ENCODE measurements around the gene NCAPH2.

NCAPH2 gene

DNA sequence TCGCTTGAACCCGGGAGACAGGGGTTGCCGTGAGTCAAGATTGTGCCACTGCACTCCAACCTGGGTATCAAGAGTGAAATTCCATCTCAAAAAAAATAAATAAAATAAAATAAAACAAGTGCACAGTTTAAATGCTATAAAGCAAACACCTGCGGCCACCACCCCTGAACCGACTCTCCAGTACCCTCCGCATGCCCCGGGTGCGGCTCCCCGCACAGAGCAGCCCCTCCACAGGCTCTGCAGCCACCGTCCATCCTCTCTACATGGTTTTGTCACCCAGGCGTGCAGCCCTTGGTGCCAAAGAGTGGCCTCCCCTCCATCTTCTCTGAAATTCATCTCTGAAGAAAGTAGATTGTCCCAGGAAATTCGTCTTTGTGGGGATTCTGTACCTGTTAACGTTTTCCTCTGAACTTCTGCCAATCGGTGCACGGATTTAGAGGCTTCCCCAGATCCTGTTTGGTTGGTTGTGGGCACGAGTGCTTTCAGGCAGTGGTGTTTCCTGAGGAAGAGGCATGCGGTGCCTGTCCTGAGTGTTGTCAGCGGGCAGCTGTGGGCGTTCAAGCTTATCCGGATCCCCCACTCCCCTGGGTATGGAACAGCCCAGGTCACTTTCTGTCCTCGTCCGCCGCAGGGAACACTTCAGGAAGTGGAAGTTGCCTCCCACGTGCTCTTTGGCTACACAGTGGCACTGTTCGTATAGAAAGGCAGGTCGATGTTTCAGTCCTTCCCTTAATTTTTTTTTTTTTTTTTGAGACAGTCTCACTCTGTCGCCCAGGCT, 17.3 kb upstream of the NCAPH2 start:
- DNase-seq = no peak

DNA sequence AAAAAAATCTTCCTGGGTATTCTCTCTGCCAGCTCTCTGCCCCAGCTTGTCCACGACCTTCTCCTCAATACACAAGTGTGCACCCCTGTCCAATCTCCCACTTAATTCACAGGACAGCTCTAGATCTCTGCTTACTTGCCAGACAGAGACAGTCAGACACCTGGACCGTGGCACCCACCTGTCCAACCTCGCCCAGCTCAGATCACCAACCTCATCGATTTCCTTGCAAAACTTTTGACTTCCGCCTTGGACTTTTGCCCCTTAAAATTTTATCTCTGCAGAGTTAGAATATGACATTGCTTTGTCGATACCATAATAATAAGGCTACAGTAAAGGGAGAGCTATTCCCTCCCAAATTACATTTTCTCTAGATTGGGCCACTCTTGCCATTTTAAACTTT, 10.9 kb upstream of the NCAPH2 start:
- DNase-seq = no peak

DNA sequence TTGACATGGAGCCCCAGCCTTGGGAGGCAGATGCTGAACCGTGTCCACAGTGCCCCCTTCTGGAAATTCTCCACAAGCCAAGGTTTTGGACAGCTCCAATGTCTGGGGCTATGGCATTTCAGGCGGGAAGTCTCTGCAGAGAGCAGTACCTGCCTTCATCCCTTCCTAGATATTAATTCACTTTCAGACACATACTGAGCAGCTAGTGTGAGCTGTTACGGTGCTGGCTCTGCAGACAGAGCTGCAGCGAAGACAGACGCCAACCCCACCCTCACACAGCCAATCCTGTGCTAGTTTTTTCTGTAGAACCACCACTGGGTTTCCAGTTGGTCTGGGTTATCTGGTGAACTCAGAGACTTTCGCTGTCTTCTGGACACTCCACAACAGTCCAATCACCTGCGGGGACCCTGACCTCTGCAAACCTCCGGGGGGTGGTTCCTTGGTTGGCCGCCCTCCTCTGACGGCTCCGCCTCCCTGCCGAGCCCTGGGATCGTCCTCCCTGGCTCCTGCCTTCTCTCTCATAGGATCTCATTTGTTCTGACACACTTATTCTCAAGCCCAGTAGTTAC, 9.6 kb upstream of the NCAPH2 start:
- DNase-seq = peak; percentile 75

DNA sequence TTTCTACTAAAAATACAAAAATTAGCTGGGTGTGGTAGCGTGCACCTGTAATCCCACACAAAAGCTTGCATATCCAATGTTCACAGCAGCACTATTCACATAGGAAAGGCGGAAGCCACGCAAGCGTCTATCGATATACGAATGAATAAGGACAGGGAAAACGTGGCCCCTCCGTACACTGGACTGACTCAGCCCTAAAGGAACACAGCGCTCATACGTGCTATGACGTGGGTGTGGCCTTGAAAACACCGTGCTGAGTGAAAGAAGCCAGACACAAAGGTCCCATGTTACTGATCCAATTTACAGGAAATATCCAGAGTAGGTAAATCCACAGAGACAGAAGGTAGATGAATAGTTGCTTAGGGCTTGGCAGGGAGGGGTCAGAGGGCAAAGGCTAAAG, 7.6 kb upstream of the NCAPH2 start:
- DNase-seq = no peak

DNA sequence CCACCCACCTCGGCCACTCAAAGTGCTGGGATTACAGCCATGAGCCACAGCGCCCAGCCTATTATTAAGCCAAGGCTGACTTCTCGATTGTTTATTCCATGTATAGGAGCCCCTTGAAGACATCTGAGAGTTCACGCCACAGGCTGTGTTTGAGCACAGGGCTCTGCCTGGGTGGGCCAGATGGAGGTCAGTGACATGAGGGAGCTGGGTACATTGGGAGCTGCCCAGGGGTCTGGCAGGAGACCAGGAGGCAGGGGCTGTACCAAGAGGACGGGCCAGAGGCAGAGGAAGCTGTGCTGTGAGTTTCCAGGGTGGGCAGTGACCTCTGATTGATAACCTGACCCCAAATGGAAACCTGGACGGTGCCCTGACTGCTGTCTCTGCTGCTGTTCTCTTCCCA, 5.9 kb upstream of the NCAPH2 start:
- DNase-seq = no peak

DNA sequence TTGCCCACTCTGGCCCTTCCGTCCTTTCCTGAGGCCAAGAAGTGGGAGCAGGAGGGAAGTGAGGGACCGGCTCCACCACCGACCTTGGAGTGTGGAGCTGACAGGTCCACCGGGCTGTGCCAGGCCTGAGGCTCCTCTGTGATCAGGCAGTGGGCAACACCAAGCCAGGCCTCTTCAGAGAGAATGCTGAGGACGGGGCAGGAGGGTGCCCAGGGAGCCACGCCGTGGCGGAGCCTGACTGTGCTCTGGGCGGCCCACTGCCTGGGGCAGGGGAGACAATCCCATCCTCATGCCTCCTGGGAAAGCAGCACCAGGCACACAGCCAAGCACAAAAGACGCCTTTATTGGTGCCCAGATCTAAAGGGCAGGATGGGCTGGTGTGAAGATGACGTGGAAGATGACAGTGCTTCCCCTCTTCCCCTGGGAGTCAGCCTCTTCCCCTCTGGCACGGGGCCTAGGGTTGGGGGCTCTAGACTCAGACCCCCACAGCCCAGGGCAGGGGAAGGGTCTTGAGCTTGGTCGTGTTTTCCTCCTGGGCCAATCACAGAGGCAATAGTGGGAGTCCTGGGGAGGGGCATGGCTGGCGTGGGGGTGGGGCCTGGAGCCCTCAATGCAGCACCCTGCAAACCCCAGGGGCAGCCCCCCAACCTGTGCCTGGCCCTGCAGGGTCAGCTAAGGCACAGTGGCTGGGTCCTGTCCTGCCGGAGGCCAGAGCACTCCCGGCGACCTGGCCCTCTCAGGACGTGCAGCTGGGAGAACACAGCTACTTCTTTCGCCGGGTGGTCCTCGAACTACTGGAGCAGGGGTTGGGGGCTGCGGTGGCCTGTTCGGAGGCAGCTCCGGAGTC, 5.2 kb upstream of the NCAPH2 start:
- no peak for DNase-seq

DNA sequence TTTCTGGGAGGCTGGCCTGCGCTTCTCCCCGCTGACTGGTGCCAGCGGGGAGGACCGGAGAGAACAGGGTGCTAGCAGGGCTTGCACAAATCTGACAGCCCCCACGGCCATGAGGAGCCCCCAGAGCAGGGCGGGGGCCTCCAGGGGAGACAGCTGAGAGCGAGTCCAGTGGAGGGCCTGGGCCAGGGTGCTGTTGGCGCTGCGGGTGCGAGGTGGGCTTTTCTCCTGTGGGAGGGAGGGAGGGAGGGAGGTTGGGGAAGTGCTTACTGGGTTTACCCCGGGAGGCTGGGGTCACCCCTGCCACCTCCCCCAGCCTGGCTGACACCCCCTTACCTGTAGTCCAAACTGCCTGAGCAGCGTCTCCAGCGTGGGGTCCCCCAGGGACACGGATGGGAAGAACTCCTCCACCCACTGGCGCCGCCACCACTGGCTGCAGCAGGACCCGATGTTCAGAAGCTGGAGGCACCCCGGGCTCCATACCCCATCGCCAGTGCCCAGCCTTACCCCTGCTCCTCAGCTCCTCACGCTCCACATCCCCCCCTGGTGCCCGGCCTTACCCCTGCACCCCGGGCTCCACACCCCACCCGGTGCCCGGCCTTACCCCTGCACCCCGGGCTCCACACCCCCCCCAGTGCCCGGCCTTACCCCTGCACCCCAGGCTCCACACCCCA, 4.4 kb upstream of the NCAPH2 start:
- no peak for DNase-seq

DNA sequence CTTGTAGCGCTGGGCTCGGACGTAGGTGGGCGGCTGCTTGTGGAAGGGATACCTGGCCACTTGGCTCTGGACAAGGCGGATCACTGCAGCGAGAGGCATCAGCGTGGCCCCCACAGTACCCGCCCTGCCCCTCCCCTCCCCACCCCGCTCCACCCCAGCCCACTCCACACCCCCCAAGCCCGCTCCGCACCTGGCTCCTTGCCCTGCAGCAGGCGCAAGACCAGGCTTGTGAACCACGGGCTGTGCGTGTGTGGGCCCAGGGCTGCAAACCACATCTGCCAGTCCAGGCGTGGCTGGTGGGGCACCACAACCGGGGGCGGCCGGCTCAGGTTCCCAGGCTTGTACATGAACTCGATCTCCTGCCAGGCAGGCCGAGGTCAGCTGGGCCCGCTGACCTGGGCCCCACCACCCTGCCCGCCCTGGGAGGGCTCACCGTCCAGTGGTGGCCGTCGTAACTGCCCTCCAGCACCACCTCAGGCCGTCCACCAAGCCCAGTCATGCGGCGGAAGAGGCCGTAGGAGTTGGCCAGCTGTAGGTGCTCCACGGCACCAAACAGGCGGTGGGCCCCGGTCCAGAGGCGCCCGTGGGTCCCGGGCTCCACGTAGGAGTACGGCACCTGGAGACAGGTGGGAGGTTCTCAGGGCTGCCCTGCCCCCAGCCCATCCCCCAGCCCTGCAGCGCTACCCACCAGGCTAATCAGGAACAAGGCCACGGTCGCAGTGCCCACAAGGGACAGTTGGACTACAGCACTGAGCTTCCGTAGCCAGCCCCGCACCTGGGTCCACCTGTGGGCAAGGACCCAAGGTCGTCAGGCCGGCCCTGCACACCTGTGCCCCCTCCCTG, 3.4 kb upstream of the NCAPH2 start:
- DNase-seq = no peak

DNA sequence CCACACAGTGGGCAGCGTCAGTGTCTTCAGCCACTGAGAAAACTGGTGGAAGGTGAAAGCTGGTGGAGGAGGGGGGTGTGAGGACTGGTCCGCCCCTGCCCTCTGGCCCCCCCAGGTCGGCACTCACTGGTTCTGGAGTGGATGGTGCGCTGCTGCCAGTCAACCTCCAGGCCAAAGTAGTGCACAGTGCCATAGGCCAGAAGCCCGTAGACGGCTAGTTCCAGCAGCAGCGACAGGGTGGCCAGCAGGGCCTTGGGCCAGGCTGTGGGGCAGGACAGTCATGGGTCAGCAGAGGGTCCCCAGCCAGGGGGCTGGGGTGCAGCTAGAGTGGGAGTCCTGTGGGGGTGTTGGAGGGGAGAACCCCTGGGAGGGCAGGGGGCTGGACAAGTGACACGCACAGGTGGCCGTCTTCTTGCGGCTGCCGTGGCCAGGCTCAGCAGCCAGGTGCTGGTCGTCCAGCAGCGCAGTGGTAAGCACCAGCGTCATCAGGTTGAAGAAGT, 2.7 kb upstream of the NCAPH2 start:
- DNase-seq = no peak

DNA sequence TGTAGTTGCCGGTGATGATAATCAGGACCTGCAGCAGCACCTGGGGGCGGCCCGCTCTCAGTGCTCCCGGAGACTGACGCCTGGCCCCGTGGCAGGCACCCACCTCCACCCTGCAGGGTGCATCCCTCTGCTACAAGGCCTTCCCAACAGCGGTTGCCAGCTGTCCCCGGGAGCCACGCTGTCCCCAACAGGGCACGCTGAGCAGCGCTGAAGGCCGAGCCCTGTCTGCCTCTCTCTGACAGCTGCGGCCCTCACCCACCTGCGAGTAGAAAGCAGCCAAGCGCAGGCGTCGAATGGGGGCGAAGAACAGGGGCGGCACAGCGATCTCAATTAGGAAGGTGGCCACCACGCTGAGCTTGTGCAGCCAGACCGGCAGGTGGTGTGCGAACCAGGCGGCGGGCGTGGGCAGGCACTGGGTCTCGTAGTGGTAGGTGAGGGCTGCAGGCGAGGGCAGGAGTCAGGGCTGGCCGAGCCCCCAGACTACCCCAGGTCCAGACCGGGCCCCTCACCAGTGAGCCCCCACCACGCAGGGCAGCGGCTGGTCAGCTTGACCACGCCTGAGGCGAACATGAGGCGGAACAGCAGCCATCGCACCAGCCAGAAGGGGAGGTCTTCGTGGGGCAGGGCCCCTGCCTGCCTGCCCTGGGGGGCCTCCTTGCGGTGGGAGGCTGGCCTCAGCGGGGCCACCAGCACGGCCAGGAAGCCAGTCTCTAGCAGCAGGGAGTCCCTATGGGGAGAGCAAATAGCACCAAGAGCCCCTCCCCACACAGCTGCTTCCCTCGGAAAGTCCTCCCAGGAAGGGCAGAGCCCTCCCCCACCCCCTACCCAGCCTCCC, 2.0 kb upstream of the NCAPH2 start:
- DNase-seq = peak; percentile 35

DNA sequence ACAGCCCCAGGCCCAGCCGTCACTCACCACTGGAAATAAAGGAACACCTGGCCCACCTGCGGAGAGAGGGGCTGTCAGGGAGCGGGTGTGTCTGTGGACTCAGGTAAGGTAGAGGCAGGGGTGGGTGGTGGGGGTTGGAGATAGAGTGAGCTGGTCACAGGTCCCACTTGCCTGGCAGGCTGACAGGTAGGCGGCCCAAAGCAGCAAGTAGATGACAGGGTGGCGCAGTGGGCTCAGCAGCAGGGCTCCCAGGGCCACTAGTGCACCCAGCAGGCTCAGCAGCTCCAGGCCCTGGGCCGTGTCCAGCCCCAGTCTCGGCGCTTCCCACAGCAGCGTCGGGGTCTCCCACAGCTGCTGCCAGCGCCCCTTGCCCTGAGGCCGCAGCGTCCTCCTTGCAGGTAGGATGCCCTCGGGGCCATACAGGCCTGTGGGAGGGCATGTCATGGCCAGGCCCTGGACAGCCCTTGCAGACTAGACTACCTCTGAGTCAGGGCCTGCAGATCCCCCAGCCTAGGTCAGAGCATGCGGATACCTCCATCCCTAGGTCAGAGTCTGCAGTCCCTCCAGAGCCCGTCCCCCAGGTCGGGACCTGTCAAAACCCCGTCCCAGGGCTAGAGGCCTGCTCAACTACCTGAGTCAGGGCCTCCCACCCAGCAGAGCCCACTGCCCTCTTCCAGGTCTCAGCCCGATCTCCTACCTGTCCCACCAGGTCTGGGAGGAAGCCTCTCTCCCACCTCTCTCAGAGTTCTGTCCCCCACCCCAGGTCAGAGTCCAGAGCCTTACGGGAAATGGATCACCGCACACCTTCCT, 1.2 kb upstream of the NCAPH2 start:
- DNase-seq = no peak

DNA sequence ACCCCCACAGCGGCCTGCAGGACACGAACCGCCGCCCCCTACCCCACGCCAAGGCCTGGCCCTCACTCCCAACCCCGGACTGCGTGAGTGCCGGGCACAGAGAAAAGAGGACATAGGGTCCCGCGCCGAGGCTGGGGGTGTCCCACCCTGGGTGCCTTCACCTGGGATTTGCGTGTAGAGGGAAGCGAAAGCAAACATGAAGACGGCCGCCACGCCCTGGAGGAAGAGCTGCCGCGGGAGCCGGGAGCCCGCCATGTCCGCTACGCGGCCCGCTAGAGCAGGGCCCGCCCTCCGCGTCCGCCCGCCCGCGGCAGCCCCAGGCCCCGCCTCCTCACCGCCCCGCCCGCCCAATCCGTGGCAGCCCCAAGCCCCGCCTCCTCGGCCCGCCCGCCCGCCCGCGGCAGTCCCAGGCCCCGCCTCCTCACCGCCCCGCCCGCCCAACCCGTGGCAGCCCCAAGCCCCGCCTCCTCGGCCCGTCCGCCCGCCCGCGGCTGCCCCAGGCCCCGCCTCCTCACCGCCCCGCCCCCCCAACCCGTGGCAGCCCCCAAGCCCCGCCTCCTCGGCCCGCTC, 518 bp upstream of the NCAPH2 start, which contains the start of gene LMF2:
LMF2 (minus strand) TSS at position 282 of the 570 bp plus-strand sequence; CDS start at position 255, 27 bp downstream.
- DNase-seq = no peak

DNA sequence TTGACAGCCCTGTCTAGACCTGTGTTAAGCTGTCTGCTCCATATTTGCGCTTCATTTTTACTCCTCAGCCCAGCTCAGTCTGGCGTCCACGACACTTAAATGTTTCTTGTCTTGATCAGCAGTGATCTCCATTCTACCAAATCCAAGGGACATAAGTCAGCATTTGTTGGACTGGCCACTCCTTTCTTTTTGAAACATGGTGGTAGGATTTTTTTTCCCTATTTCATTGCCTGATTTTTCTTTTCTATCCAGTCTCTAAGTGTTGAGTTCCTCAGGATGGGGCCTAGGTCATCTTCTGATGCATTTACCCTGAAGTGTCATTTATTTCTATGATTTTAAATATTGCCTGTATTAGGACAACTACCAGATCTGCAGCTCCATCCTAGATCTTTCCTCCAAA, 873 bp downstream of the NCAPH2 start:
- DNase-seq = peak; percentile 35

DNA sequence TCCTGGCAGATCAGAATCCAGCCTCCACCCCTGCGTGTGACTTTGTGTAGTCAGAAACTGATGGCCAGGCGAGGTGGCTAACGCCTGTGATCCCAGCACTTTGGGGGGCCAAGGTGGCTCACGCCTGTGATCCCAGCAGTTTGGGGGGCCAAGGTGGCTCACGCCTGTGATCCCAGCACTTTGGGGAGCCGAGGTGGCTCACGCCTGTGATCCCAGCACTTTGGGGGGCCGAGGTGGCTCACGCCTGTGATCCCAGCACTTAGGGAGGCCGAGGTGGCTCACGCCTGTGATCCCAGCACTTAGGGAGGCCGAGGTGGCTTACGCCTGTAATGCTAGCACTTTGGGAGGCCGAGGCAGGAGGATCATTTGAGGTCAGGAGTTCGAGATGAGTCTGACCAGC, 5.2 kb downstream of the NCAPH2 start:
- no peak for DNase-seq

DNA sequence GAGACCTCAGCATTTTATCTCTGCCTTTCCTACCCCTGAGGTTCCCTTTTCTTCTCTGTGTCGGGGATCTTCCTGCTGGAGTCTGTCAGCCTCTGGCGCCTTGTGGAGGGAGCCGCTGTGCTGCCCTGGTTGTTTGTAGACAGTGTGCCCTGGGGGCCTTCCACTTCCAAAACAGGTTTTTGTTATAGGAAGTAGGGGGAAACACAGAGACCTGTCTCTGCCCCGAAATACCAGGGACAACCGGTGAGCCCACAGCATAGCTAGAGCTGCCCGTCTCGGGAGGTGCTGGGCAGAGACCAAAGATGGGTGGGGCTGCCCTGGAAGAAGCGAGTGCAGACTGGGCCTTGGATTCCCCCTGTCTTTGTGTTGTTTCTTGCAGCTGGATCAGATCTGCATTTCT, 8.0 kb downstream of the NCAPH2 start:
- DNase-seq = no peak

DNA sequence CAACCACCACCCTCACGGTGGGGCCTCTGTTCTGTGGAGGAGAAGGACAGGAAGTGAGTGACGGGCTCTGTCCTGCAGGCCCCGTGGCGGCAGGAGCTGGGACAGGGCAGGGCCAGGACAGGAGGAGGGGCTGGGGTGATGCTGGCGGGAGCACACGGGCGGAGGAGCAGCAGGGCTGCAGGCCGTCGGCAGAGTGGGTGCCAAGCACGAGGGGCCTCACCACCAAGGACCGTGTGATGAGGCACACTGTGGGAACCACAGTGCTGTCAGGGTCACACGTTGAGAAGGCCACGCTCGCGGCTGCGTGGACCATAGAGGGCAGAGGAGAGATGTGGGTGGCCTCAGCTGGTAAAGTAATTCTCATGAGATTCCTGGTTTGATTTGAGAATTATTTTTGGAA, 8.9 kb downstream of the NCAPH2 start:
- no peak for DNase-seq

DNA sequence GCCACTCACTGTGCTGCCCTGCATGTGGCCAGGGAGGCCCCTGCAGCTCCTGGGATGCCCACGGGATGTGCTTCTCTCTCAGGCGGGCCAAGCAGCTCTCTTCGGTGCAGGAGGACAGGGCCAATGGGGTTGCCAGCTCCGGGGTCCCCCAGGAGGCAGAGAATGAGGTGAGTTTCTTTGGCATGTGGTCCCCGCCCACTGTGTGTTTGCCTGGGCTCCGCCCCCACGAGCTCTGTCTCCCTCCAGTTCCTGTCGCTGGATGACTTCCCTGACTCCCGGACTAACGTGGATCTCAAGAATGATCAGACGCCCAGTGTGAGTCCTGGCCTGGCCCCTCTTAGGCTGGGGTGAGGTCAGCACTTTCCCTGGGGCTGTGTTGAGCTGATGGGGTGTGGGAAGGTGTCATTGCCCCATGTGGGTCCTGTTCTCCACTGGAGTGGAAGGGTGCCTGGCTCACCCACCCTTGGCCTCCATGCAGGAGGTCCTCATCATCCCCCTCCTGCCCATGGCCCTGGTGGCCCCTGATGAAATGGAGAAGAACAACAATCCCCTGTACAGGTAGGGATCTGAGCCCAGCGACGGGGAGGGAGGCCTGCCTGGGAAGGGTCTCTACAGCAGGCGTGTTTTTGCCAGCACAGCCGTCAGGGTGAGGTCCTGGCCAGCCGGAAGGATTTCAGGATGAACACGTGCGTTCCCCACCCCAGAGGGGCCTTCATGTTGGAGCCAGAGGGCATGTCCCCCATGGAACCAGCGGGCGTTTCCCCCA, 9.7 kb downstream of the NCAPH2 start:
- DNase-seq = no peak

DNA sequence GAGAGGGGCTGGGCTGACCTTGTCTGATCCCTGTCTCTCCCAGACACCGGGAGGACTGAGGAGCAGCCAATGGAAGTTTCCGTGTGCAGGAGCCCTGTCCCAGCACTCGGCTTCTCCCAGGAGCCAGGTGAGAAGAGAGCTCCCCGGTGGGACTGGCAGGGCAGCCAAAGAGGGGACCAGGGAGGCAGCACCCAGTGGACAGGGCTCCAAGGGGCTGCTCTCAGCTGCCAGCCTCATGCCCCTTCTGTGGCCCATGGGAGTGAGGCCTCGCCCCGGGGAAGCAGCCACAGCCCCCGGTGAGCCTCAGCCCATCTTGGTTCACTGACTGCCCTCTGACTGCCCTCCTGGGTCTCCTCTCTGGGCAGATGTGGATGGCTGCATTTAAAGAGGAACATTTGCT, 10.6 kb downstream of the NCAPH2 start:
- no peak for DNase-seq

DNA sequence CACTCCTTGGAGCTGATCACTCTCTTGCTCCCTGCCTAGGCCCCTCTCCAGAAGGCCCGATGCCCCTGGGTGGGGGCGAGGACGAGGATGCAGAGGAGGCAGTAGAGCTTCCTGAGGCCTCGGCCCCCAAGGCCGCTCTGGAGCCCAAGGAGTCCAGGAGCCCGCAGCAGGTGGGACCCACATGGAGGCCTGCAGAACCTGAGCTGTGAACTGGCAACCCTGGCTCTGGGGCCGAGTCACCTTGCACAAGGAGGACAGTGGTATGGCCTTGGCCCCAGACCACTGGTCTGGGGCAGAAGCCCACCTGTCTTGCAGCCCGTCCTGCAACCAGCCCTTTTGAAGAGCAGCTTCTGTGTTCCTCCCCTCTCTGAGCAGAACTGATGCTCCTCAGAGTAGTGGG, 11.1 kb downstream of the NCAPH2 start:
- no peak for DNase-seq
